ENCODE measurements around the gene TPR. TPM values are rescaled to one million over a fixed set of nuclear protein-coding genes. Genes with fewer than 3 reads are reported as not detected.

The TPR gene
- total RNA-seq, 2 experiments from 2014 or later: 151 to 152 TPM

DNA sequence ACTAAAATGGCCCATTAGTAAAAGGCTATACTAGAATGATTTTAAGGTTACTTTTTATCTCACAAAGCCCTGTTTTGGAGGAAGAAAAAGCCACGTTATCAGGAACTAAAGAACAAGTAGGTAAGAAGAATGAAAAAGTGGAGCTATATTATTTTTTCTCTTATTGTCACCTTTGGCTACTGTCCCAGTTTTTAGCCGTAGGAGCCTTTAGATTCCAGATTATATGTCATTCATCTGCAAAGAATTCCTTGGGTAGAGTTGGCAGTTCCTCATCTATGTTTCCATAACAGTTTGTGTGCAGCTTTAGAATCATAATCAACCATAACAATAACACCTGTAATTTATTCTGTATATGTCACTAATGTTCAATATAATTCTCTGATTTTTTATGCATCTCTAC, 83.8 kb downstream of the TPR start:
- Mint-ChIP-seq H3K4me3 (no peak overlapping the region), H3K9me3 (ENCODE audit: low read depth) (peaks cover 4% of the 10 kb centered on the region), H3K36me3 (ENCODE audit: low read depth) (peaks cover 16% of the 10 kb centered on the region), H3K4me1 (peaks cover 74% of the 10 kb centered on the region), H3K27me3 (no peaks in the 10 kb centered on the region), H3K27ac (peak overlapping the region; percentile 99)
- ChIA-PET POLR2A (interaction anchor here (0.7 to 2.8 kb wide), 2 partner anchors 11 to 1320 kb away, joined by 4 to 11 read pairs; no protein-coding TSS in a partner anchor), CTCF (interaction anchor here (1.0 to 6.3 kb wide), 4 partner anchors 10 to 38 kb away, joined by 3 to 36 read pairs (median 18); no protein-coding TSS in a partner anchor)
- ATAC-seq (no peak), DNase-seq (no peak)
- intact Hi-C loops (cut with DNase I, micrococcal nuclease): loop anchor here in 1 of 2 experiments (2.0 kb wide), 1 partner anchor 18 kb away; no protein-coding TSS in a partner anchor

DNA sequence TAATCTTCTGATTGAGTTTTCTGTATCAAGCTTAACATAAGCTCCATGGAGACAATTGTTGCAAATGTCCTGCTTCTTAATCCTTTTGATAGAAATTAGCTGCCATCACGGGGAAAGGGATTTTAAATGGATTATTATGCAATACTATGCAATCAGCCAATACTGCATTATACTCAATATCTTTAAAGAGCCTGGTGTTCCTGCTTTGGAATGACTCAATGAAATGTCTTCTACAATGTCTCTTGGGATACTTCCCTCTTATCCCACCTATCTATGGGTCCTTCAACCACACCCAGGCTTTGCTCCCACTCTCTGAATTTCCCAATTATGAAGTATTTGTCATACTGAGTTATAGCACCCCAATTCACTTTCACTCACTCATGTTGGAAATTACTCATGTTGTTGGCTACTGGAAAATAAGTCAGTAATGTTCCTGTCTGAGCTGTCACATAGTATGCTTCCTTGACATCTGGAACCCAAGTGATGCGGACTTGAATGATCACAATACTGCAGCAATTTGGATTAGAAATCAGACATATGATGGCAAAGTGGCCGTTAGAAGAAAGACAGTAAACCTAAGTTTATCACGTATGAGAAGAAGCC, 85.0 kb downstream of the TPR start:
- Mint-ChIP-seq H3K4me1 (peaks cover 68% of the 10 kb centered on the region), H3K4me3 (peak overlapping the region; percentile 44), H3K9me3 (ENCODE audit: low read depth) (peaks cover 4% of the 10 kb centered on the region), H3K27ac (peak overlapping the region; percentile 99), H3K27me3 (no peaks in the 10 kb centered on the region), H3K36me3 (ENCODE audit: low read depth) (peaks cover 16% of the 10 kb centered on the region)
- ChIA-PET CTCF (interaction anchor here (1.1 to 6.3 kb wide), 5 partner anchors 11 to 85 kb away, joined by 3 to 36 read pairs (median 8); partner anchors contain the start of genes ODR4 and TPR), POLR2A (interaction anchor here (1.1 to 2.8 kb wide), 3 partner anchors 10 to 85 kb away, joined by 3 to 11 read pairs (median 4); partner anchors contain the start of gene TPR)
- intact Hi-C loops (cut with DNase I, micrococcal nuclease): loop anchor here (1.0 to 5.0 kb wide), 4 partner anchors 9 to 1398 kb away; no protein-coding TSS in a partner anchor
- DNase-seq: no peak
- ATAC-seq: peak; percentile 75

DNA sequence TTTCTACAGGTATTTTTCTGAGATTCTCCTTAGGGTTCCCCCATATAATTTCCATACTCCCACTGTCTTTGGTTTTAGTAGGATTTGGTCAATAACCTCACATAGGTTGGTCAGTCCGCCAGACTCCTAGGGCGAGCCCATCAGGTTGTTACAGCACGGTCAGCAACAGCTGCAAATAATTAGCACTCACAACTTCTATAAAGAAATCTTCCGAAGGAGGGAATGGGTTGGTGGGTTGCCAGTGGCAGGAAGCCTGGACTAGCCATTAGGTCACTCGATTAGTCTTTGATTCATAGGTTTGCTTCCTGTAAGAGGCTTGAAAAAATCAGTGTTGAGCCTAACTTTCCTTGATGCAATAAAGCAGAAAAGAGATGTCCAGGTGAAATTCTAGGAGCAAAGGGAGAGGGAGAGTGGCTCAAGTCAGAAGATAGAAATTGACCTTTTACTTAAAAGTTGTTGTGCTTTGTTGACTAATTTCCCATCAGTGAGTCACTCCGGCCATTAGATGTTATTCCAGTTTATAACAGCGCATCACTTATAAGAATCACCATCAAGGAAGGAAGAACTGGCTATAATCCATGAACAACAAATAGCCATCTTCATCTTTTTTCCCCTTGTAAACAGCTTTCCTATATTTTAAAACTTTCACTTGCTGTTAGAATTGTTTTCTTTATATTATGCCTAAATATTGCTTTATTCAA, 88.3 kb downstream of the TPR start:
- ChIA-PET CTCF (interaction anchor here (0.8 to 2.0 kb wide), 3 partner anchors 10 to 17 kb away, joined by 3 to 7 read pairs (median 6); partner anchors contain the start of gene PRG4), POLR2A (no interaction called here)
- intact Hi-C loops (cut with DNase I, micrococcal nuclease): loop anchor here in 1 of 2 experiments (5.0 kb wide), 1 partner anchor 1394 kb away; no protein-coding TSS in a partner anchor
- Mint-ChIP-seq H3K4me3 (no peak overlapping the region), H3K27ac (peak overlapping the region; percentile 99), H3K27me3 (no peaks in the 10 kb centered on the region), H3K36me3 (ENCODE audit: low read depth) (peaks cover 16% of the 10 kb centered on the region), H3K4me1 (peaks cover 68% of the 10 kb centered on the region), H3K9me3 (ENCODE audit: low read depth) (peaks cover 4% of the 10 kb centered on the region)
- ATAC-seq (no peak), DNase-seq (no peak)

DNA sequence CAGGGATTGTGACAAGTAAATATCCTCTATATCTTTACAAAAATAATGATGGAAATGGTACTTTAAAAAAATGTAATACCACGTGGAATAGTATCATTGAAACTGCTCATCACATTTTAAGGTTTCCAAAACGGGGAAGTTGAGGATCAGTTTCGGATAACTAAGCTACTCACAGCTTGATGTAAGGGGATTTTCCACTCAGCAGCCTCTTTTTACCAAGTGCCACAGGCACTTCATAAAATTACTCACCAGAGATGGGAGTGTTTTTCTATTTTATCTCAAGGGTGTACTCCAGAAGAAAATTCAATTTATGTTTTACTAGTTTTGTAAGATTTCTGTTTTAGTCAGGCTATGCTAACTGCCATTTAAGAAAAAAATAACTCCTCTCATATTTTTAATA, 91.7 kb downstream of the TPR start:
- Mint-ChIP-seq H3K9me3 (ENCODE audit: low read depth) (peaks cover 3% of the 10 kb centered on the region), H3K27ac (peak overlapping the region; percentile 59), H3K4me1 (peaks cover 35% of the 10 kb centered on the region), H3K27me3 (no peaks in the 10 kb centered on the region), H3K36me3 (ENCODE audit: low read depth) (peaks cover 12% of the 10 kb centered on the region), H3K4me3 (no peak overlapping the region)
- ChIA-PET POLR2A (interaction anchor here (0.6 kb wide), 2 partner anchors 48 to 314 kb away, joined by 3 read pairs; no protein-coding TSS in a partner anchor), CTCF (interaction anchor here (1.4 to 2.3 kb wide), 2 partner anchors 13 to 21 kb away, joined by 5 to 6 read pairs; partner anchors contain the start of gene PRG4)
- DNase-seq: no peak
- intact Hi-C loops (cut with DNase I, micrococcal nuclease): loop anchor here in 1 of 2 experiments (5.0 kb wide), 1 partner anchor 1054 kb away; no protein-coding TSS in a partner anchor
- ATAC-seq: peak; percentile 69

DNA sequence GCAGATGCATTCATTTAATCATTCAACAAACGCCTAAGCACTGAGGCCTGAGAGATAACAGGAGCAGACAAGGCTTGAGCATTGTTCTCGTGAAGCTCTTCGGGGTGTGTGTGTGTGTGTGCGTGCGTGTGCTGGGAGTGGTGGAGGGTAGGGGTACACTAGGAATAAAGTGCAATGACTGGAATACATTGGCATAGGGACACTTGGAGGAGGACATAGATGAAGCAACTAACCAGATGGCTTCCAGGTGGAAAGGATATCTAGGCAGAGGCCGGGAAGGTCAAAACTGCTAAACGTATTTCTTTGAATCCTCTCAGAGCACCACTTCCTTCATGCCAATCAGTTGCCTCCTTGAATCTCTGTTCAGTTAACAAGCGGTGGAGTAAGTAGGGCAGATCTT, 92.6 kb downstream of the TPR start:
- H3K4me1 Mint-ChIP-seq: peaks cover 26% of the 10 kb centered on the region
- H3K27me3 Mint-ChIP-seq: no peaks in the 10 kb centered on the region
- H3K27ac Mint-ChIP-seq: peak overlapping the region; percentile 59
- no peak for DNase-seq
- peaks cover 4% of the 10 kb centered on the region for H3K36me3 Mint-ChIP-seq (ENCODE audit: low read depth)
- ATAC-seq: peak; percentile 37
- CTCF ChIA-PET: interaction anchor here (1.4 to 2.3 kb wide), 2 partner anchors 14 to 22 kb away, joined by 5 to 6 read pairs; partner anchors contain the start of gene PRG4
- no peak overlapping the region for H3K4me3 Mint-ChIP-seq
- POLR2A ChIA-PET: no interaction called here
- intact Hi-C loops (cut with DNase I, micrococcal nuclease): loop anchor here in 1 of 2 experiments (5.0 kb wide), 1 partner anchor 1055 kb away; no protein-coding TSS in a partner anchor
- peaks cover 1% of the 10 kb centered on the region for H3K9me3 Mint-ChIP-seq (ENCODE audit: low read depth)

DNA sequence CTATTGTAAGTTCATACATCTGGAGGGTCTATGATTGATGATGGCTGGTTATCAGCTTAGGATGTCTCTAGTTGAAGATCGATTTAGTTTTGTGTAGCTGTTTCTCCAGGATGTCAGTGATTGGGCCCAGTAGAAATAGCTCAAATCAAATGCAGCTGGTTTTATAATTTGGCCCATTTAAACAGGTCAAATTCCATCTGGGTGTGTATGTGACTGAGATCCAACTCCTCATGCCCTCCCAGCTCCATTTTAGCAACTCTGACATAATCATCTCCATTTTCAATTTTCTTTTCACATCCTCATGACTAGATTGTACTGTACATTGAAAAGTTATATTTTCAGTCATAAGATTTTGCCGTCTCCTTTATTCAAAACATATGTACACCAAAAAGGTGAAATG, 99.2 kb downstream of the TPR start:
- H3K36me3 Mint-ChIP-seq (ENCODE audit: low read depth): no peaks in the 10 kb centered on the region
- no peak overlapping the region for H3K4me3 Mint-ChIP-seq
- peak overlapping the region; percentile 66 for H3K27ac Mint-ChIP-seq
- POLR2A ChIA-PET: no interaction called here
- CTCF ChIA-PET: interaction anchor here (0.5 to 4.2 kb wide), 7 partner anchors 9 to 1031 kb away, joined by 3 to 15 read pairs (median 5); no protein-coding TSS in a partner anchor
- no peak for ATAC-seq
- H3K4me1 Mint-ChIP-seq: peaks cover 18% of the 10 kb centered on the region
- intact Hi-C loops (cut with DNase I, micrococcal nuclease): loop anchor here in 1 of 2 experiments (2.0 kb wide), 1 partner anchor 27 kb away; no protein-coding TSS in a partner anchor
- no peaks in the 10 kb centered on the region for H3K9me3 Mint-ChIP-seq (ENCODE audit: low read depth)
- DNase-seq: no peak
- no peaks in the 10 kb centered on the region for H3K27me3 Mint-ChIP-seq

DNA sequence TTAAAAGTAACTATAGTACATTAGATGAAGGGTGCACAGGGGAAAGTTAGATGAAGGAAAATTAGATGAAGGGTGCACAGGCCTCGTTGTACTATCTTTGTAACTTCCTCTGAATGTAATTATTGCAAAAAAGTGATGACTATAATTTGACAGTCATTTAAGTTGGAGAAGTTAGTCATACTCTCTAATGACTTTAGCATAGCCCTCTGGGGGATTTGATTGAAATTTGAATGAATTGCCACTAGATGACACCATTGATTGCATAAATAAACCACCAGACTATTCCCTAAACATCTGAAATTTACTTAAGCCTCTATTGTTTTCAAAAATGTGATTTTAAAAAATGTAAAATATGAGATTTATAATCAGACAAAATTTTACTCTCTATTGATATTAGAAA, 102.6 kb downstream of the TPR start:
- peak; percentile 89 for ATAC-seq
- Mint-ChIP-seq H3K36me3 (ENCODE audit: low read depth) (no peaks in the 10 kb centered on the region), H3K27me3 (no peaks in the 10 kb centered on the region), H3K4me1 (peaks cover 18% of the 10 kb centered on the region), H3K27ac (peak overlapping the region; percentile 28), H3K4me3 (no peak overlapping the region), H3K9me3 (ENCODE audit: low read depth) (no peaks in the 10 kb centered on the region)
- intact Hi-C loops (cut with DNase I, micrococcal nuclease): loop anchor here (1.0 to 5.0 kb wide), 4 partner anchors 18 to 53 kb away; no protein-coding TSS in a partner anchor
- no peak for DNase-seq
- CTCF ChIA-PET: interaction anchor here (4.2 kb wide), 1 partner anchor 53 kb away, joined by 15 read pairs; no protein-coding TSS in a partner anchor
- POLR2A ChIA-PET: no interaction called here

DNA sequence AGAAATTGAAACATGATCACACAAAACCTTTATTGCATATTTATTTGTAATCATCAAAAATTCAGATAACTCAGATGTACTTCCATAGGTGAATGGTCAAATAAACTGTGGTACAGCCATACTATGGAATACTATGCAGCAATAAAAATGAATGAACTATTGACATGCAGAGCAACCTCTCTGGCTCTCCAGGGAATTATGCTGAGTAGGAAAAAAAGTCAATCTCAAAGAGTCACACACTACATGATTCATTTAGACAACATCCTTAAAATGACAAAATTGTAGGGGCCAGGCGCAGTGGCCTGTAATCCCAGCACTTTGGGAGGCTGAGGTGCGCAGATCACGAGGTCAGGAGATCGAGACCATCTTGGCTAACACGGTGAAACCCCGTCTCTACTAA, 104.0 kb downstream of the TPR start:
- H3K36me3 Mint-ChIP-seq (ENCODE audit: low read depth): no peaks in the 10 kb centered on the region
- DNase-seq (no peak), ATAC-seq (no peak)
- no peak overlapping the region for H3K4me3 Mint-ChIP-seq
- peaks cover 18% of the 10 kb centered on the region for H3K4me1 Mint-ChIP-seq
- ChIA-PET CTCF (no interaction called here), POLR2A (no interaction called here)
- H3K27ac Mint-ChIP-seq: no peak overlapping the region
- H3K9me3 Mint-ChIP-seq (ENCODE audit: low read depth): no peaks in the 10 kb centered on the region
- H3K27me3 Mint-ChIP-seq: peaks cover under 1% of the 10 kb centered on the region
- intact Hi-C loops (cut with DNase I, micrococcal nuclease): loop anchor here in 1 of 2 experiments (5.0 kb wide), 2 partner anchors 36 to 51 kb away; no protein-coding TSS in a partner anchor

Other genes with a start within 250 kb of the TPR start
- gene PRG4, start 79.0 kb downstream of the TPR start, total RNA-seq: 1 to 10 TPM; 7.0 to 8.5 TPM
- 10 to 100 TPM; 13.1 to 14.0 TPM for gene ODR4, start 585 bp upstream of the TPR start, total RNA-seq
- not detected for gene PDC, start 85.9 kb upstream of the TPR start, total RNA-seq